ENCODE results near the gene NIPAL3.

The NIPAL3 gene

GRCh38 chr1:24450857-24451397 is 35.3 kb downstream of the NIPAL3 start:
- H3K4me3 ChIP-seq (ENCODE audit: control insufficient read depth, low read depth, low read length), result no peak overlapping the region
- TF ChIP-seq CTCF (IDR thresholded peaks at IDR 0.05; ENCODE audit: control insufficient read depth, insufficient read depth, low read depth, low read length, missing control alignments), result no peak
- DNase-seq (ENCODE audit: low read depth), result no peak

- TF ChIP-seq CTCF (IDR thresholded peaks at IDR 0.05; ENCODE audit: control insufficient read depth, insufficient read depth, low read depth, low read length, missing control alignments), result no peak
- H3K4me3 ChIP-seq (ENCODE audit: control insufficient read depth, low read depth, low read length), result no peak overlapping the region
- no peak for DNase-seq (ENCODE audit: low read depth)
Measured at GRCh38 chr1:24451746-24452145, 36.1 kb downstream of the NIPAL3 start.

- H3K4me3 ChIP-seq (ENCODE audit: control insufficient read depth, low read depth, low read length), result no peak overlapping the region
- no peak for DNase-seq (ENCODE audit: low read depth)
- TF ChIP-seq CTCF (IDR thresholded peaks at IDR 0.05; ENCODE audit: control insufficient read depth, insufficient read depth, low read depth, low read length, missing control alignments), result no peak
Measured at GRCh38 chr1:24452922-24453485, 37.4 kb downstream of the NIPAL3 start.

GRCh38 chr1:24454673-24455072 is 39.1 kb downstream of the NIPAL3 start:
- no peak overlapping the region for H3K4me3 ChIP-seq (ENCODE audit: control insufficient read depth, low read depth, low read length)
- DNase-seq (ENCODE audit: low read depth), result no peak
- TF ChIP-seq CTCF (IDR thresholded peaks at IDR 0.05; ENCODE audit: control insufficient read depth, insufficient read depth, low read depth, low read length, missing control alignments), result no peak

- H3K4me3 ChIP-seq (ENCODE audit: control insufficient read depth, low read depth, low read length), result no peak overlapping the region
- TF ChIP-seq CTCF (IDR thresholded peaks at IDR 0.05; ENCODE audit: control insufficient read depth, insufficient read depth, low read depth, low read length, missing control alignments), result no peak
- no peak for DNase-seq (ENCODE audit: low read depth)
Measured at GRCh38 chr1:24455272-24455671, 39.7 kb downstream of the NIPAL3 start.

GRCh38 chr1:24457866-24458265 is 42.3 kb downstream of the NIPAL3 start:
- H3K4me3 ChIP-seq (ENCODE audit: control insufficient read depth, low read depth, low read length), result no peak overlapping the region
- DNase-seq (ENCODE audit: low read depth), result no peak
- no peak for TF ChIP-seq CTCF (IDR thresholded peaks at IDR 0.05; ENCODE audit: control insufficient read depth, insufficient read depth, low read depth, low read length, missing control alignments)

All from AG09309 (cell line).